H7 (cell line): ENCODE data around the gene AXDND1. TPM values are rescaled to one million over a fixed set of nuclear protein-coding genes. Genes with fewer than 3 reads are reported as not detected.
A peak's percentile ranks its signal among the peaks of the same experiment; 100 is the strongest.
"Not testable (repeated sequence)": the region's sequence is repeated elsewhere in the genome, so short reads cannot be mapped to it uniquely, and the experiment has no call there.

Experiments used
- DNase-seq: peaks from one replicate; pipeline ENCODE4 v3.0.0; 2012
- H3K27me3 ChIP-seq: 2 replicates; pipeline ENCODE4 v1.6.0; 2011; ENCODE audit warnings: mild to moderate bottlenecking, low read length; ENCODE audit not compliant: control insufficient read depth, insufficient read depth
- H3K36me3 ChIP-seq: replicated peaks from 2 replicates; pipeline ENCODE4 v1.5.1; 2011; ENCODE audit warnings: low read length; ENCODE audit not compliant: control insufficient read depth, insufficient read depth
- H3K4me3 ChIP-seq: 2 replicates; pipeline ENCODE4 v1.5.1; 2011; ENCODE audit warnings: low read depth, mild to moderate bottlenecking, control low read depth, low read length, moderate library complexity; ENCODE audit not compliant: insufficient read depth
- total RNA-seq: library from RNA; depleted of rRNA; stranded (reverse); fragments of >200 nt; shearing (Covaris generic); gene quantifications from 2 replicates; pipeline ENCODE4 v1.2.3, GENCODE V29; 2014

The AXDND1 gene
- total RNA-seq, 1 experiment from 2014 or later = 0.76 TPM

GRCh38 chr1:179341943-179342547 lies 23.7 kb upstream of the AXDND1 start:
- Histone ChIP-seq H3K4me3 (no peak overlapping the region), H3K27me3 (no peaks in the 10 kb centered on the region), H3K36me3 (no peaks in the 10 kb centered on the region)
- DNase-seq = no peak

- Histone ChIP-seq H3K4me3 (no peak overlapping the region), H3K27me3 (no peaks in the 10 kb centered on the region), H3K36me3 (no peaks in the 10 kb centered on the region)
- no peak for DNase-seq
Observed at GRCh38 chr1:179342740-179343404, 22.9 kb upstream of the AXDND1 start.

DNA sequence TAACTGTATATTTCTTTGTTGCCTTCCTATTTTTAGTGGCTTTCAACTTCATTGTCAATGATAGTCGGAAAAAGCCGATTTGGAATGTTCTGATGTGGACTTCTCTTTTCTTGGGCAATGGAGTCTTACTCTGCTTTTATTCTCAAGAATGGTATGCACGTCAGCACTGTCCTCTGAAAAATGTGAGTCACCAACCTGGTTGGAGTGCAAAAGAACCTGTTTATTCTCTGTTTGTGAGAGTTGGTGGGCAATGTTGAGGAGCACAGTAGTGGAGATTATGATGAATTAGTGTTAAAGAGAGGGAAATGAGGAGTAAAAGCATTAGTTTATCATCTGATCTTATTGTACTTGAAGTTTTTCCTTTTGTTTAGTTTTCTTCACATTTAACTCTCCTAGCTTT lies 14.5 kb upstream of the AXDND1 start:
- Histone ChIP-seq H3K36me3 (no peaks in the 10 kb centered on the region), H3K4me3 (no peak overlapping the region), H3K27me3 (no peaks in the 10 kb centered on the region)
- no peak for DNase-seq

DNA sequence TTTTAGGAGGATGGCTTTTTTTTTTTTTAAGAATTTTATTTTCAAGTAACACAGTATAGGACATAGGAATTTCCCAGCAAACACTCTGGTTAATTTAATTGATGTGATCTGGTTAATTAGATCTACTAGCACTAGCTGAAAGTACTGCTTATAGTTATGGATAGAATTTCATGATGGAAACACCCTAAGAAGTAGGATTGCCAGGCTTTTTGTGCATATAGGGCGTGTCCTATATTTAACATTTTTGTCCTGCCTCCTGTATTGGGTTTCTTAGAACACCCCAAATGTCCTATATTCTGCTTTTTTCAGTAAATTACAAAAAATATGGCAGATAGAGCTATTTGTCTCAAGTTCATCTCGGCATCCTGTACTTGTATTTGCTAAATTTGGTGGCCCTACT lies 13.5 kb upstream of the AXDND1 start:
- Histone ChIP-seq H3K4me3 (no peak overlapping the region), H3K27me3 (no peaks in the 10 kb centered on the region), H3K36me3 (no peaks in the 10 kb centered on the region)
- no peak for DNase-seq

- Histone ChIP-seq H3K27me3 (no peaks in the 10 kb centered on the region), H3K4me3 (no peak overlapping the region), H3K36me3 (no peaks in the 10 kb centered on the region)
- DNase-seq = no peak
Observed at GRCh38 chr1:179353546-179353945, 12.2 kb upstream of the AXDND1 start.

DNA sequence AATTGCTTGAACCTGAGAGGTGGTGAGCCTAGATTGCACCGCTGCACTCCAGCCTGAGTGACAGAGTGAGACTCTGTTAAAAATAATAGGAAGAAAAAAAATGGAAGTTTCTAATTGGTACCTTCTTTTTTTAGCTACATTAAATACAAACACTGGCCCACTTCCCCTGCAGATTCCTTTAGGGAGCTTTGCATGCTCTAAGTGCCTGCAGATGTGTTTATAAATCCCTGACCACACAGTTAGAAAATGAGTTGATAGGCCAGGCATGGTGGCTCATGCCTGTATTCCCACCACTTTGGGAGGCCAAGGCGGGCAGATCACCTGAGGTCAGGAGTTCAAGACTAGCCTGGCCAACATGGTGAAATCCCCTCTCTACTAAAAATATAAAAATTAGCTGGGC lies 4.1 kb upstream of the AXDND1 start:
- not testable (repeated sequence) for DNase-seq, H3K27me3 ChIP-seq, H3K36me3 ChIP-seq, H3K4me3 ChIP-seq

GRCh38 chr1:179366093-179366800 lies 476 bp downstream of the AXDND1 start:
- Histone ChIP-seq H3K27me3 (no peaks in the 10 kb centered on the region; the same call in 1 of the 2 replicates), H3K4me3 (peak overlapping the region; percentile 81), H3K36me3 (no peaks in the 10 kb centered on the region)
- no peak for DNase-seq

DNA sequence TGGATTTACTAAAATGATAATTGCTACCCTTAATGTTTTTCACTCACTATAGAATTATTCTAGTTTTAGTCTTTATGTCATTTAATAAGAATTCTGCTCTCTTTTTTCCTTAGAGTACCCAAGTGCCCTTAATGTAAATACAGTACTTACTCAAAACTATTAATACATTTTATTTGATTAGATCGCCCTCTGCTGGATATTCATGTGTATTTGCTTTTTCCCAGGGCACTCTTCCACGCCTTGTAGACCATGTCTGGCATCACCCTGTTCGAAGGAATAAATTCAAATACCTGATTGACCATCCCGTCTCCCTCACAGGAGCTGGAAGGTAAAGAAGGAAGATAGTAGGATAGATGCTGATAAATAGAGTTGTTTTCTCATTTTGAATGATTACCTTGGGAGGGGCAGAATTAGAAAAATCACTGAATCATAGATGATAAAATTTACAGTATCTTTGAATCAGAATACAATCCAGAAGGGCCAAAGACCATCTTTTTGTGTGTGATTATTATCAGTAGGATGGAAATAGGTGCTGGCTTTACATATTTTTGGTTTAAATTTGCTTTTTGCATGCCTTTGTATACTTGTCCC lies 4.1 kb downstream of the AXDND1 start:
- DNase-seq = peak; percentile 59
- H3K27me3 ChIP-seq = no peaks in the 10 kb centered on the region; the same call in 1 of the 2 replicates
- H3K36me3 ChIP-seq = no peaks in the 10 kb centered on the region
- no peak overlapping the region for H3K4me3 ChIP-seq

- H3K27me3 ChIP-seq = no peaks in the 10 kb centered on the region
- no peak for DNase-seq
- H3K36me3 ChIP-seq = no peaks in the 10 kb centered on the region
- H3K4me3 ChIP-seq = no peak overlapping the region
Observed at GRCh38 chr1:179372160-179372559, 6.4 kb downstream of the AXDND1 start.

DNA sequence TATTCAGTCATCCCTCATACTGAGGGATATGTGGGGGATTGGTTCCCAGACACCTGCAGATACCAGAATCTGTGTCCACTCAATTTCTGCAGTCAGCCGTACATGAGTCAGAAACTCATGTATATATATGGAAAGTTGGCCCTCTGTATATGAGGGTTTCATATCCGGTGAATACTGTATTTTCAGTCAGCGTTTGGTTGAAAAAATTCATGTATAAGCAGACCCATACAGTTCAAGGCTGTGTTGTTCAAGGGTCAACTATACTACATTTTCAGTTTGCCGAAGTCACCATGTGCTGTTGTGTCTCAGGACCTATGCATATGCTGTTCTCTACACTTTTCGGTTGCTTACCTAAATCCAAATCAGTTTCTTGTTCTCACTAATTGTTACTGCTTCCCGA lies 10.5 kb downstream of the AXDND1 start:
- H3K4me3 ChIP-seq = no peak overlapping the region
- H3K36me3 ChIP-seq = no peaks in the 10 kb centered on the region
- H3K27me3 ChIP-seq = no peaks in the 10 kb centered on the region
- no peak for DNase-seq

- Histone ChIP-seq H3K36me3 (no peaks in the 10 kb centered on the region), H3K27me3 (no peaks in the 10 kb centered on the region), H3K4me3 (no peak overlapping the region)
- DNase-seq = no peak
Observed at GRCh38 chr1:179380299-179380698, 14.5 kb downstream of the AXDND1 start.

GRCh38 chr1:179384027-179384426 lies 18.3 kb downstream of the AXDND1 start:
- Histone ChIP-seq H3K27me3 (no peaks in the 10 kb centered on the region), H3K4me3 (no peak overlapping the region), H3K36me3 (no peaks in the 10 kb centered on the region)
- no peak for DNase-seq

- no peak overlapping the region for H3K4me3 ChIP-seq
Observed at GRCh38 chr1:179385510-179385909, 19.7 kb downstream of the AXDND1 start.

DNA sequence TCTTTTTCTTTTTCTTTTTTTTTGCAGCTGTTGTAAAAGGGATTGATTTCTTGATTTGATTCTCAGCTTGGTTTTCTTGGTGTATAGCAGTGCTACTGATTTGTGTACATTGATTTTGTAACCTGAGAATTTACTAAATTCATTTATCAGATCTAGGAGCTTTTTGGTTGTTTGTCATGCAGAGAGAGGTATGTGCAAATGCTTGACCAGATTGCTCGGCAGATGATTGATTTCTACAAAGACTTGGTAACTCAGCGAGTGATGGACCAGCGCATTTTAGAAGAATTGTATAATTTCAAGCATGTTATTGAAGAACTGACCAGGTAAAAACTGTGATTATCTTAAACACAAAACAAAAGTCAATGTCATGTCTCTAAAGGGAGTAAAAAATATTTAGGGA lies 27.9 kb downstream of the AXDND1 start:
- Histone ChIP-seq H3K27me3 (no peaks in the 10 kb centered on the region), H3K4me3 (no peak overlapping the region), H3K36me3 (no peaks in the 10 kb centered on the region)
- DNase-seq = no peak

More at GRCh38 chr1:179385510-179385909, 19.7 kb downstream of the AXDND1 start:
- no peaks in the 10 kb centered on the region for H3K27me3 ChIP-seq
- H3K36me3 ChIP-seq = no peaks in the 10 kb centered on the region
- DNase-seq = no peak

GRCh38 chr1:179399399-179399798 lies 33.6 kb downstream of the AXDND1 start:
- H3K36me3 ChIP-seq, H3K4me3 ChIP-seq, DNase-seq, H3K27me3 ChIP-seq: not testable (repeated sequence)
